ENCODE results near the gene NRG2. TPM values are rescaled to one million over a fixed set of nuclear protein-coding genes. Genes with fewer than 3 reads are reported as not detected.

Gene NRG2
- total RNA-seq, 2 donors from 2014 or later, result 6.6 to 11.1 TPM

GRCh38 chr5:139809331-139809810, 233.7 kb downstream of the NRG2 start:
- WGBS, result 89% methylated on average over 9 of the region's 11 CpGs
- Histone ChIP-seq H3K9me3 (no peaks in the 10 kb centered on the region), H3K4me1 (replicated peaks) (no peaks in the 10 kb centered on the region), H3K36me3 (no peaks in the 10 kb centered on the region), H3K27me3 (replicated peaks; ENCODE audit: insufficient read depth) (no peaks in the 10 kb centered on the region), H3K4me3 (no peak overlapping the region), H3K27ac (no peak overlapping the region)
- TF ChIP-seq POLR2A (IDR thresholded peaks at IDR 0.05) (no peak), POLR2AphosphoS5 (IDR thresholded peaks at IDR 0.05) (no peak), CTCF (IDR thresholded peaks at IDR 0.05) (no peak)
- intact Hi-C loops (cut with DNase I), result no loop called here
- DNase-seq (ENCODE audit: low spot score), result no peak

GRCh38 chr5:139808481-139809330, 234.4 kb downstream of the NRG2 start:
- Histone ChIP-seq H3K27me3 (replicated peaks; ENCODE audit: insufficient read depth) (no peaks in the 10 kb centered on the region), H3K4me3 (no peak overlapping the region), H3K36me3 (no peaks in the 10 kb centered on the region), H3K9me3 (no peaks in the 10 kb centered on the region), H3K27ac (no peak overlapping the region), H3K4me1 (replicated peaks) (no peaks in the 10 kb centered on the region)
- DNase-seq (ENCODE audit: low spot score), result no peak
- no peak for TF ChIP-seq CTCF (IDR thresholded peaks at IDR 0.05)
- TF ChIP-seq POLR2A (IDR thresholded peaks at IDR 0.05), result no peak
- no peak for TF ChIP-seq POLR2AphosphoS5 (IDR thresholded peaks at IDR 0.05)
- WGBS, result 42% methylated on average over 19 of the region's 19 CpGs
- intact Hi-C loops (cut with DNase I), result no loop called here

GRCh38 chr5:139807647-139808030, 235.5 kb downstream of the NRG2 start:
- no peak for DNase-seq (ENCODE audit: low spot score)
- Histone ChIP-seq H3K27me3 (replicated peaks; ENCODE audit: insufficient read depth) (no peaks in the 10 kb centered on the region), H3K4me1 (replicated peaks) (no peaks in the 10 kb centered on the region), H3K27ac (no peak overlapping the region), H3K9me3 (no peaks in the 10 kb centered on the region), H3K4me3 (no peak overlapping the region), H3K36me3 (no peaks in the 10 kb centered on the region)
- intact Hi-C loops (cut with DNase I), result no loop called here
- WGBS, result 82% methylated on average over 6 of the region's 6 CpGs
- TF ChIP-seq CTCF (IDR thresholded peaks at IDR 0.05) (no peak), POLR2AphosphoS5 (IDR thresholded peaks at IDR 0.05) (no peak), POLR2A (IDR thresholded peaks at IDR 0.05) (no peak)

- WGBS, result 56% methylated on average over 8 of the region's 8 CpGs
- no peaks in the 10 kb centered on the region for H3K36me3 ChIP-seq
- intact Hi-C loops (cut with DNase I), result no loop called here
- DNase-seq (ENCODE audit: low spot score), result no peak
- no peaks in the 10 kb centered on the region for H3K9me3 ChIP-seq
- TF ChIP-seq CTCF (IDR thresholded peaks at IDR 0.05) (no peak), POLR2A (IDR thresholded peaks at IDR 0.05) (no peak), POLR2AphosphoS5 (IDR thresholded peaks at IDR 0.05) (no peak)
- no peaks in the 10 kb centered on the region for H3K27me3 ChIP-seq (replicated peaks; ENCODE audit: insufficient read depth)
- no peak overlapping the region for H3K27ac ChIP-seq
- no peaks in the 10 kb centered on the region for H3K4me1 ChIP-seq (replicated peaks)
- no peak overlapping the region for H3K4me3 ChIP-seq
Measured at GRCh38 chr5:139806726-139807646, 236.1 kb downstream of the NRG2 start.

All from prostate gland (tissue), 2 donors.